IMR-90 (cell line): ENCODE results near the gene MAN2A1. TPM values are rescaled to one million over a fixed set of nuclear protein-coding genes. Genes with fewer than 3 reads are reported as not detected.
A peak's percentile ranks its signal among the peaks of the same experiment; 100 is the strongest.

Experiments
- ATAC-seq: fragments of 200-7000 bp; cut with Tn5 transposase; 2 replicates; pipeline ENCODE4 v1.9.1; 2020; ENCODE audit warnings: low read depth, mild to moderate bottlenecking, moderate library complexity
- BruUV-seq: library from RNA; stranded (reverse); fragments of 400-500 nt; replicated peaks from 2 replicates; lab custom pipeline; 2021; lab: Mats Ljungman, UMichigan
- CTCF ChIA-PET: fragments of 300-600 bp; formaldehyde crosslinking; extraction: SDS; loops from one replicate; lab custom pipeline; 2021; ENCODE audit warnings: antibody characterized with exemption; lab: Yijun Ruan, JAX
- POLR2A ChIA-PET: fragments of 300-600 bp; sonication (Branson Sonifier 250); formaldehyde crosslinking; loops from one replicate; lab custom pipeline; 2022; ENCODE audit warnings: antibody characterized with exemption; ENCODE audit not compliant: unreplicated experiment; lab: Charles Lee
- DNase-seq: peaks from one replicate; pipeline ENCODE4 v3.0.0; 2013
- H2AFZ ChIP-seq: replicated peaks from 2 replicates; pipeline ENCODE3; 2013; ENCODE audit warnings: low read length, mild to moderate bottlenecking; ENCODE audit not compliant: poor library complexity
- H2AK5ac ChIP-seq: 2 replicates; pipeline ENCODE4 v1.6.1; 2013; ENCODE audit warnings: low read depth, low read length, inconsistent platforms
- H2AK9ac ChIP-seq: replicated peaks from 2 replicates; pipeline ENCODE3; 2013; ENCODE audit warnings: mild to moderate bottlenecking, low read depth, low read length, moderate library complexity; ENCODE audit not compliant: poor library complexity
- H2BK120ac ChIP-seq: 2 replicates; pipeline ENCODE4 v1.6.1; 2013; ENCODE audit warnings: low read depth, low read length, inconsistent platforms
- H2BK15ac ChIP-seq: 3 replicates; pipeline ENCODE4 v1.6.1; 2013; ENCODE audit warnings: low read depth, low read length, inconsistent platforms
- H2BK20ac ChIP-seq: 2 replicates; pipeline ENCODE4 v1.6.1; 2013; ENCODE audit warnings: low read depth, mild to moderate bottlenecking, inconsistent platforms, low read length, moderate library complexity
- H2BK5ac ChIP-seq: 2 replicates; pipeline ENCODE4 v1.6.1; 2013; ENCODE audit warnings: mild to moderate bottlenecking, low read depth, low read length, inconsistent platforms; ENCODE audit not compliant: poor library complexity, severe bottlenecking
- H3K14ac ChIP-seq: replicated peaks from 2 replicates; pipeline ENCODE4 v1.6.1; 2013; ENCODE audit warnings: low read depth, low read length, inconsistent platforms
- H3K18ac ChIP-seq: 2 replicates; pipeline ENCODE4 v1.6.1; 2013; ENCODE audit warnings: low read depth, low read length, control low read depth
- H3K23ac ChIP-seq: 2 replicates; pipeline ENCODE4 v1.6.1; 2013; ENCODE audit warnings: low read depth, low read length, inconsistent platforms
- H3K27ac ChIP-seq: 2 replicates; pipeline ENCODE4 v1.5.1; 2013; ENCODE audit warnings: mild to moderate bottlenecking, control low read depth, low read length; ENCODE audit not compliant: insufficient read depth
- H3K27me3 ChIP-seq: 2 replicates; pipeline ENCODE4 v1.6.1; 2013; ENCODE audit warnings: low read length; ENCODE audit not compliant: control insufficient read depth, insufficient read depth
- H3K36me3 ChIP-seq: 2 replicates; pipeline ENCODE4 v1.6.1; 2013; ENCODE audit warnings: low read length, mixed read lengths; ENCODE audit not compliant: control insufficient read depth, insufficient read depth
- H3K4ac ChIP-seq: 2 replicates; pipeline ENCODE4 v1.6.1; 2013; ENCODE audit warnings: low read depth, low read length, inconsistent platforms
- H3K4me1 ChIP-seq: 2 replicates; pipeline ENCODE4 v1.6.1; 2013; ENCODE audit warnings: low read length, mixed read lengths; ENCODE audit not compliant: control insufficient read depth, insufficient read depth
- H3K4me2 ChIP-seq: 2 replicates; pipeline ENCODE4 v1.6.1; 2013; ENCODE audit warnings: low read depth, mild to moderate bottlenecking, control low read depth, low read length, moderate library complexity
- H3K4me3 ChIP-seq: 2 replicates; pipeline ENCODE4 v1.5.1; 2013; ENCODE audit warnings: low read depth, mild to moderate bottlenecking, control low read depth, low read length, moderate library complexity; ENCODE audit not compliant: insufficient read depth
- H3K56ac ChIP-seq: 2 replicates; pipeline ENCODE4 v1.6.1; 2013; ENCODE audit warnings: low read length, inconsistent platforms; ENCODE audit not compliant: insufficient read depth; ENCODE audit errors: extremely low read depth
- H3K79me1 ChIP-seq, 2 experiments: 2 replicates each; pipeline ENCODE4 v1.6.1; 2013; ENCODE audit warnings: low read length in 2 of 2, inconsistent platforms in 1 of 2, low read depth in 1 of 2
- H3K9ac ChIP-seq: 2 replicates; pipeline ENCODE4 v1.6.1; 2013; ENCODE audit warnings: low read depth, low read length, control low read depth
- H3K9me1 ChIP-seq: 2 replicates; pipeline ENCODE4 v1.6.1; 2013; ENCODE audit warnings: low read length, inconsistent platforms; ENCODE audit not compliant: insufficient read depth
- H3K9me3 ChIP-seq: 2 replicates; pipeline ENCODE4 v1.6.1; 2013; ENCODE audit warnings: low read length; ENCODE audit not compliant: control insufficient read depth, insufficient read depth
- H4K20me1 ChIP-seq: 2 replicates; pipeline ENCODE4 v1.6.1; 2013; ENCODE audit warnings: low read length, inconsistent platforms; ENCODE audit not compliant: insufficient read depth
- H4K5ac ChIP-seq: 2 replicates; pipeline ENCODE4 v1.6.1; 2013; ENCODE audit warnings: mild to moderate bottlenecking, low read depth, low read length, control low read depth
- H4K8ac ChIP-seq, 2 experiments: 2 replicates each; pipeline ENCODE4 v1.6.1; 2013; ENCODE audit warnings: low read depth in 2 of 2, low read length in 2 of 2, control low read depth in 1 of 2, inconsistent platforms in 1 of 2
- H4K91ac ChIP-seq: 2 replicates; pipeline ENCODE4 v1.6.1; 2013; ENCODE audit warnings: low read depth, low read length, inconsistent platforms; ENCODE audit not compliant: insufficient read depth
- BHLHE40 ChIP-seq: fragments of 150-350 bp; IDR thresholded peaks from 2 replicates; pipeline ENCODE4 v1.6.1; 2016; ENCODE audit warnings: mild to moderate bottlenecking, low read depth, low read length
- CEBPB ChIP-seq: IDR thresholded peaks from 2 replicates; pipeline ENCODE4 v1.6.1; 2012; ENCODE audit warnings: low read depth, low read length, improper control_type of control experiment
- CHD1 ChIP-seq: IDR thresholded peaks from 2 replicates; pipeline ENCODE4 v1.6.1; 2012; ENCODE audit warnings: low read depth, low read length, improper control_type of control experiment
- CTCF ChIP-seq: conservative IDR thresholded peaks from 2 replicates; pipeline ENCODE4 v1.5.1; 2012; ENCODE audit warnings: mild to moderate bottlenecking, low read depth, low read length, improper control_type of control experiment
- FOS ChIP-seq: fragments of 150-350 bp; IDR thresholded peaks from 2 replicates; pipeline ENCODE4 v1.6.1; 2016; ENCODE audit warnings: low read depth, low read length
- MAZ ChIP-seq: IDR thresholded peaks from 2 replicates; pipeline ENCODE4 v1.6.1; 2012; ENCODE audit warnings: low read depth, mild to moderate bottlenecking, low read length, improper control_type of control experiment, moderate library complexity, borderline replicate concordance
- MXI1 ChIP-seq: IDR thresholded peaks from 2 replicates; pipeline ENCODE4 v1.6.1; 2012; ENCODE audit warnings: low read depth, mild to moderate bottlenecking, low read length, moderate library complexity, borderline replicate concordance
- NFE2L2 ChIP-seq: fragments of 150-350 bp; IDR thresholded peaks from 2 replicates; pipeline ENCODE4 v1.6.1; 2016; ENCODE audit warnings: low read depth, mild to moderate bottlenecking, low read length
- POLR2A ChIP-seq: IDR thresholded peaks from 2 replicates; pipeline ENCODE4 v1.6.1; 2012; ENCODE audit warnings: mild to moderate bottlenecking, low read depth, low read length
- RAD21 ChIP-seq: IDR thresholded peaks from 2 replicates; pipeline ENCODE4 v1.6.1; 2012; ENCODE audit warnings: low read length, improper control_type of control experiment
- RFX5 ChIP-seq: IDR thresholded peaks from 2 replicates; pipeline ENCODE4 v1.8.0; 2012; ENCODE audit warnings: low read depth, mild to moderate bottlenecking, low read length, moderate library complexity
- SMC3 ChIP-seq: fragments of 150-350 bp; IDR thresholded peaks from 2 replicates; pipeline ENCODE4 v1.6.1; 2016; ENCODE audit warnings: low read depth, mild to moderate bottlenecking, antibody characterized with exemption, low read length, moderate library complexity
- USF2 ChIP-seq: fragments of 150-350 bp; IDR thresholded peaks from 2 replicates; pipeline ENCODE4 v1.6.1; 2017; ENCODE audit warnings: mild to moderate bottlenecking, antibody characterized with exemption, low read length, low read depth
- WGBS, 2 experiments: methylation state at CpG; one replicate each; pipeline versions ENCODE4 v1.1.5 to v1.1.7; 2013; ENCODE audit warnings: missing lambda C conversion rate in 2 of 2; ENCODE audit not compliant: insufficient read length in 1 of 2; ENCODE audit errors: extremely low coverage in 2 of 2; 5-methylcytosine and 5-hydroxymethylcytosine counted together
- dilution Hi-C: fragments of 300-500 bp; cut with HindIII; formaldehyde crosslinking; loops from one replicate; pipeline ENCODE4 v1.14.3; 2018; ENCODE audit warnings: low sequenced_read_pairs; ENCODE audit not compliant: unreplicated experiment
- in situ Hi-C: fragments of 300-500 bp; cut with MboI; formaldehyde crosslinking; loops from 3 replicates; pipeline ENCODE4 v1.14.3; 2019; ENCODE audit warnings: low sequenced_read_pairs, inconsistent platforms, mixed read lengths
- intact Hi-C: fragments of 100-400 bp; cut with micrococcal nuclease; formaldehyde crosslinking; loops from 2 replicates; pipeline ENCODE4 v1.10.0; 2022
- polyA plus RNA-seq, 3 experiments: library from polyadenylated mRNA; depleted of rRNA; stranded (reverse); fragments of >200 nt; gene quantifications; 2 replicates each; pipeline ENCODE4 v1.2.3, GENCODE V29; 2012; ENCODE audit warnings: low replicate concordance in 1 of 3
- total RNA-seq: library from RNA; depleted of rRNA; stranded (reverse); fragments of >200 nt; gene quantifications from 2 replicates; pipeline ENCODE4 v1.2.3, GENCODE V29; 2012

MAN2A1 gene
- total and polyA plus RNA-seq, 2 of the 4 experiments (the other 2 are of a cell fraction): 16.4 to 29.6 TPM

- Histone ChIP-seq H2AK9ac (no peak overlapping the region), H2BK5ac (no peak overlapping the region), H4K8ac (no peak overlapping the region), H3K4me3 (no peak overlapping the region), H3K4ac (no peak overlapping the region), H3K56ac (no peak overlapping the region), H2BK120ac (no peak overlapping the region), H3K4me2 (no peak overlapping the region), H2AK5ac (no peak overlapping the region), H3K79me1 (peaks cover 18 to 43% of the 10 kb centered on the region in 2 experiments), H4K5ac (no peak overlapping the region), H3K23ac (no peak overlapping the region), H4K91ac (no peak overlapping the region), H3K27me3 (no peaks in the 10 kb centered on the region), H3K9me3 (no peaks in the 10 kb centered on the region), H3K27ac (no peak overlapping the region), H3K9ac (no peak overlapping the region), H2BK20ac (no peak overlapping the region), H2AFZ (no peak overlapping the region), H3K14ac (0 out of 2 replicates have a peak overlapping the region, but pooled peaks have one; percentile 31), H2BK15ac (no peak overlapping the region), H3K9me1 (peaks cover 4% of the 10 kb centered on the region), H4K20me1 (peaks cover 9% of the 10 kb centered on the region), H3K18ac (no peak overlapping the region), H3K4me1 (peaks cover under 1% of the 10 kb centered on the region; the same call in 1 of the 2 replicates), H3K36me3 (peaks cover 4% of the 10 kb centered on the region)
- intact Hi-C loops (no loop called here), in situ Hi-C loops (no loop called here), dilution Hi-C loops (no loop called here)
- CTCF ChIA-PET: no interaction called here
- TF ChIP-seq BHLHE40 (no peak), FOS (no peak), CTCF (no peak), POLR2A (no peak), SMC3 (no peak), MXI1 (no peak), RAD21 (no peak), CHD1 (no peak), NFE2L2 (no peak), MAZ (no peak), USF2 (no peak), RFX5 (no peak), CEBPB (no peak)
- BruUV-seq: no TSS peak
- POLR2A ChIA-PET: no interaction called here
- WGBS, 2 experiments: no CpG with 5 or more reads among the region's 3 CpGs
- DNase-seq (no peak), ATAC-seq (no peak)
These were observed 23.7 kb downstream of the MAN2A1 start for GRCh38 chr5:109713453-109713852.
